ENCODE data around the gene RNF14.

GRCh38 chr5:141940695-141941271, 28.1 kb upstream of the RNF14 start:
- TF ChIP-seq, protein P1, sequence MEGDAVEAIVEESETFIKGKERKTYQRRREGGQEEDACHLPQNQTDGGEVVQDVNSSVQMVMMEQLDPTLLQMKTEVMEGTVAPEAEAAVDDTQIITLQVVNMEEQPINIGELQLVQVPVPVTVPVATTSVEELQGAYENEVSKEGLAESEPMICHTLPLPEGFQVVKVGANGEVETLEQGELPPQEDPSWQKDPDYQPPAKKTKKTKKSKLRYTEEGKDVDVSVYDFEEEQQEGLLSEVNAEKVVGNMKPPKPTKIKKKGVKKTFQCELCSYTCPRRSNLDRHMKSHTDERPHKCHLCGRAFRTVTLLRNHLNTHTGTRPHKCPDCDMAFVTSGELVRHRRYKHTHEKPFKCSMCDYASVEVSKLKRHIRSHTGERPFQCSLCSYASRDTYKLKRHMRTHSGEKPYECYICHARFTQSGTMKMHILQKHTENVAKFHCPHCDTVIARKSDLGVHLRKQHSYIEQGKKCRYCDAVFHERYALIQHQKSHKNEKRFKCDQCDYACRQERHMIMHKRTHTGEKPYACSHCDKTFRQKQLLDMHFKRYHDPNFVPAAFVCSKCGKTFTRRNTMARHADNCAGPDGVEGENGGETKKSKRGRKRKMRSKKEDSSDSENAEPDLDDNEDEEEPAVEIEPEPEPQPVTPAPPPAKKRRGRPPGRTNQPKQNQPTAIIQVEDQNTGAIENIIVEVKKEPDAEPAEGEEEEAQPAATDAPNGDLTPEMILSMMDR (IDR thresholded peaks at IDR 0.05; ENCODE audit: low read length) = no peak
- TF ChIP-seq EZH2 (IDR thresholded peaks at IDR 0.05; ENCODE audit: borderline replicate concordance, low read length) = no peak

All from OCI-LY1 (cell line).